GM12892 (cell line): ENCODE results near the gene ARHGAP24.

Experiments
- POLR2A ChIP-seq: IDR thresholded peaks from 2 replicates; pipeline ENCODE4 v1.6.1; 2011; ENCODE audit warnings: low read depth, low read length, control low read depth
- TAF1 ChIP-seq: IDR thresholded peaks from 2 replicates; pipeline ENCODE4 v1.6.1; 2011; ENCODE audit warnings: low read depth, mild to moderate bottlenecking, control low read depth, low read length, borderline replicate concordance

DNA sequence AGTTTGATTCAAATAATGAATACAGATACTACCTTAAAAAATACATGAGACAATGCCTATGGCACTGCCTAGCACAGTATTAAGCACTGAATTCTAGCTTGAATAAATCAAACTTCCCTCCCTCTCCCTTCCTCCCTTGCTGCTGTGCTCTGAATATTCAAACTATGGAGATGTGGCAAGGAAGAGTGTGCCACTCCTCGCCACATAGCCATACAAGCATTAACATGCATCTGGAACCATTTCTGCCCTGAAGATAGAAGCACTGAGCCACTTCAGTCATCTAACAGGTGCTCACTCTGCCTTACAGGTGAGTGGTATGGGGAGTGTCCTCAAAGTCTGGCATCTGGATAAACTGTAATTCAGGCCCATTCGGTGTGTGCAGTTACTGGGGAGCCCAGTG, 276.9 kb downstream of the ARHGAP24 start:
- TF ChIP-seq POLR2A: no peak
- TF ChIP-seq TAF1: no peak
